Ammon's horn (tissue), 1 donor: ENCODE data around the gene ZNF208.
"Not testable (repeated sequence)": the region's sequence is repeated elsewhere in the genome, so short reads cannot be mapped to it uniquely, and the experiment has no call there.

Source experiments
- DNase-seq: peaks from one replicate; pipeline ENCODE4 v3.0.0-alpha.2; 2016; ENCODE audit warnings: low spot score

Gene ZNF208

DNA sequence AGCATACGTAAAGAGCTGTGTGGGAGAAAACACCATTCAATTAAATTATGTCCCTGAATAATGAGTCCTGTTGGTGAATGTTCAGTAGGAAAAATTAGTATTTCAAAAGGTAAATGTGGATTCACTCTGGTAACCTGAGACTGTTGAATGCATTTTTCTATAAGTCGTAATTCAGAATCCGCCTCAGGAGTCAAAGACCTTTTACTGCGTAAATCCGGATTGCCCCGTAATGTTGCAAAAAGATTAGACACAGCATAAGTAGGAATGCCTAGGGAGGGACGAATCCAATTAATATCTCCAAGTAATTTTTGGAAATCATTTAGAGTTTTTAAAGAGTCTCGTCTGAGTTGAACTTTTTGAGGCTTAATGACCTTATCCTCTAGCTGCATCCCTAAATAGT, 126.0 kb downstream of the ZNF208 start:
- DNase-seq = not testable (repeated sequence)

DNA sequence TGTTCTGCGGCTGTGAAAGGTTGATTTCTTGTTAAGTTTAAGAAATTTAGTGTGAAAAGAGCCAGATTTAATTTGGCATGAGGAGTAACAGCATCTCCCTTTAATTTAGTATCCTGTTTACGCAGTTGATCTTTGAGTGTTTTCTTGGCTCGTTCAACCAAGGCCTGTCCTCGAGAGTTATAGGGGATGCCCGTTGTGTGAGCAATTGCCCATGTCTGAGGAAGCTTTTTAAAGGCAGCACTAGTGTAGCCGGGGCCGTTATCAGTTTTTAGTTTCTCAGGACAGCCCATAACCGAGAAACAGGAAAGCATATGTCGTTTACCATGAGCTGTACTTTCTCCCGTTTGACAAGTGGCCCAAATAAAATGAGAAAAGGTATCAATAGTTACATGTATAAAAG, 127.2 kb downstream of the ZNF208 start:
- DNase-seq = no peak
